Measurements from ENCODE around the gene NDRG3. TPM values are rescaled to one million over a fixed set of nuclear protein-coding genes. Genes with fewer than 3 reads are reported as not detected.

The NDRG3 gene
- polyA plus RNA-seq, 2 of the 4 experiments (the other 2 are of a cell fraction): 30.6 to 34.4 TPM

GRCh38 chr20:36632487-36633284, 113.2 kb downstream of the NDRG3 start:
- Histone ChIP-seq H3K9me3 (no peaks in the 10 kb centered on the region), H3K4me3 (no peak overlapping the region), H3K4me2 (no peak overlapping the region), H3K27ac (no peak overlapping the region), H3K4me1 (no peaks in the 10 kb centered on the region)
- POLR2A ChIA-PET: no interaction called here
- no peak for DNase-seq (ENCODE audit: low read depth in 1 of 2, low spot score in 1 of 2)
- FAIRE-seq: no peak
- WGBS (ENCODE audit: missing lambda C conversion rate): 80% methylated on average over 14 of the region's 14 CpGs
- peak in 1 of 2 experiments; percentile 43; a peak in 4 of 6 replicates for ATAC-seq
- TF ChIP-seq CHD4 (IDR thresholded peaks at IDR 0.05; ENCODE audit: borderline replicate concordance) (no peak), REST (IDR thresholded peaks at IDR 0.05) (no peak), FOSB (CRISPR knock-in tag; IDR thresholded peaks at IDR 0.05) (no peak)
- CTCF ChIA-PET: interaction anchor here (0.5 to 1.3 kb wide), 5 partner anchors 16 to 666 kb away, joined by 3 to 5 read pairs (median 4); partner anchors contain the start of gene RAB5IF

- TF ChIP-seq TP53 (CRISPR knock-in tag; IDR thresholded peaks at IDR 0.05) (no peak), ZSCAN20 (CRISPR knock-in tag; IDR thresholded peaks at IDR 0.05) (no peak), EP300 (IDR thresholded peaks at IDR 0.05) (no peak), BCL3 (IDR thresholded peaks at IDR 0.05) (no peak), KDM1A (IDR thresholded peaks at IDR 0.05; ENCODE audit: low read depth) (no peak), PHF8 (IDR thresholded peaks at IDR 0.05; ENCODE audit: borderline replicate concordance, low read depth) (no peak), NFE2L2 (conservative IDR thresholded peaks at IDR 0.05; ENCODE audit: low read length) (no peak), PBX3 (IDR thresholded peaks at IDR 0.05) (no peak), JUNB (IDR thresholded peaks at IDR 0.05) (no peak), E2F6 (IDR thresholded peaks at IDR 0.05; ENCODE audit: borderline replicate concordance, low read depth) (no peak), CBX8 (IDR thresholded peaks at IDR 0.05) (no peak), RCOR1 (IDR thresholded peaks at IDR 0.05; ENCODE audit: low read depth, low read length) (no peak)
- Histone ChIP-seq H3K4me1 (no peaks in the 10 kb centered on the region), H3K9me3 (no peaks in the 10 kb centered on the region), H3K4me2 (no peak overlapping the region), H3K27ac (no peak overlapping the region), H3K4me3 (no peak overlapping the region)
- ChIA-PET CTCF (interaction anchor here (0.6 to 1.3 kb wide), 3 partner anchors 15 to 57 kb away, joined by 3 to 4 read pairs (median 4); partner anchors contain the start of gene RAB5IF), POLR2A (no interaction called here)
- WGBS (ENCODE audit: missing lambda C conversion rate): 43% methylated on average over 3 of the region's 3 CpGs
- FAIRE-seq (no peak), DNase-seq (ENCODE audit: low read depth in 1 of 2, low spot score in 1 of 2) (no peak), ATAC-seq (no peak)
These were observed 113.8 kb downstream of the NDRG3 start for GRCh38 chr20:36632147-36632486.

GRCh38 chr20:36631646-36632045, 114.2 kb downstream of the NDRG3 start:
- Histone ChIP-seq H3K4me3 (no peak overlapping the region), H3K27ac (no peak overlapping the region), H3K4me1 (no peaks in the 10 kb centered on the region), H3K4me2 (no peak overlapping the region), H3K9me3 (no peaks in the 10 kb centered on the region)
- CTCF ChIA-PET: no interaction called here
- WGBS (ENCODE audit: missing lambda C conversion rate): 80% methylated on average over 6 of the region's 6 CpGs
- ATAC-seq (no peak), DNase-seq (ENCODE audit: low read depth in 1 of 2, low spot score in 1 of 2) (no peak), FAIRE-seq (no peak)
- POLR2A ChIA-PET: no interaction called here
- no peak for TF ChIP-seq TP53 (CRISPR knock-in tag; IDR thresholded peaks at IDR 0.05)
- TF ChIP-seq POLR2AphosphoS2 (conservative IDR thresholded peaks at IDR 0.05; ENCODE audit: low read length): no peak
- no peak for TF ChIP-seq NR3C1 (IDR thresholded peaks at IDR 0.05)
- no peak for TF ChIP-seq HEYL (CRISPR knock-in tag; IDR thresholded peaks at IDR 0.05)
- no peak for TF ChIP-seq ZSCAN20 (CRISPR knock-in tag; IDR thresholded peaks at IDR 0.05)
- TF ChIP-seq ESRRA (IDR thresholded peaks at IDR 0.05; ENCODE audit: borderline replicate concordance, low read length): no peak
- TF ChIP-seq ZNF302 (CRISPR knock-in tag; IDR thresholded peaks at IDR 0.05): no peak
- TF ChIP-seq RFX5 (IDR thresholded peaks at IDR 0.05): no peak
- TF ChIP-seq KDM5A (IDR thresholded peaks at IDR 0.05): no peak
- TF ChIP-seq RCOR1 (IDR thresholded peaks at IDR 0.05; ENCODE audit: low read depth, low read length): no peak
- TF ChIP-seq HOXA7 (CRISPR knock-in tag; IDR thresholded peaks at IDR 0.05): no peak
- no peak for TF ChIP-seq HDAC2 (IDR thresholded peaks at IDR 0.05)
- TF ChIP-seq MYC (IDR thresholded peaks at IDR 0.05; ENCODE audit: borderline replicate concordance, low read length): no peak
- no peak for TF ChIP-seq CBX8 (IDR thresholded peaks at IDR 0.05)

Data from A549 (cell line).